CD4-positive, alpha-beta T cell treated with Interleukin-1 beta for 1 hour (primary cell): ENCODE data around the gene CYP11A1.
A peak's percentile ranks its signal among the peaks of the same experiment; 100 is the strongest.

Source experiments
- DNase-seq, 2 donors: peaks; one replicate each; pipeline ENCODE4 v3.0.0-alpha.2; 2020 to 2022

The CYP11A1 gene

GRCh38 chr15:74387141-74387541 lies 19.7 kb upstream of the CYP11A1 start:
- peak in 1 of 2 donors; percentile 36 for DNase-seq

GRCh38 chr15:74386496-74387140 lies 19.2 kb upstream of the CYP11A1 start:
- DNase-seq, result no peak

- no peak for DNase-seq
Observed at GRCh38 chr15:74385733-74386132, 18.3 kb upstream of the CYP11A1 start.

DNA sequence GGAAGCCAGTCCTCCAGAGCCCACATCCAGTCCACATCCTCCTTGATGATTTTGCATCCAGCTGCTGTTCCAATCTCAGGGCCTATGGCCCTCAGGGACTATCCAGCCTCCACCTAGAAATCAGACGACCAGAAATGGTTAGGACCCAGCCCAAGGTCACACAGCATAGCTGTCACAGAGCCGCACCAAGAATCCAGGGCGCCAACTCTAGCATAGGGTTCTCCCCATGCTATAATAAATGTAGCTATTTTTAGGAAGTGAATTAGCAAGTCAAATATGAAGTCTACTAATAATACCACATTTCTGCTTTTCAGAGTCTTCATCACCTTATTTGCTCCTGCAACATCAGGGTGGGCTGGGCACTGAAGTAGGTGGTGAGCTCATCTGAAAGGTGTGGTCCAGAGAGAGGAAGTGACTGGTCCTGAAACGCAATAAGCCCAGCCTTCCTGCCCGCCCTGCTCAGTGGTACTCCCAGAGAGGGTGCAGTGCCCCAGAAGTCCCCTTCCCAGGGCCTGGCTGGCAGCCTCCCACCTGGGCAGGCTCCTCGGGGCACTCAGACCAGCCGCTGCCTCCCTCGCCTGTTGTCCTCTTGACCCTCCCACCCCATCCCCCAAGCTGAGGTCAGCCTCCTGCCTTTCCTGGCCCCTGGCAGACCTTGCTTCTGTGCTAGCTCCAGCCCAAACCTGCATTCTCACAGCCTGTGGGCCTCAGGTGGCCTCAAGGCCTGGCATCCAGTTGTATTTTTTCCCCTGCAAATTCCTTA lies 17.6 kb upstream of the CYP11A1 start:
- DNase-seq, result peak; percentile 50 to 86

DNA sequence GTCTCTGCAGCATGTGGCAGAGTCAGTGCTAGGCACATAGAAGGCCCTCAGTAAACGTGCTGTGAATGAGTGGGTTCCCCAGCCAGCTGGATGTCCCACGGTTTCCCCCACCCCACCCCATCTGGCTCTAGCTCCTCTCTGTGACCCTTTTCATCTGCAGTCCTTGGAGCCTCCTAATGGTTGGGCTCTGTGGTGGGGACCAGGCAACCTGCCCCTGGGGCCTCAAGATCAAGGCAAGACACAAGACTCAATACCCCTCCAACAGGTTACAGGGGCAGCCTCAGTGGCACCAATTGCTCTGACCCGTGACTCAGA lies 17.1 kb upstream of the CYP11A1 start:
- no peak for DNase-seq

- peak; percentile 43 to 84 for DNase-seq
Observed at GRCh38 chr15:74383695-74384565, 16.5 kb upstream of the CYP11A1 start.

DNA sequence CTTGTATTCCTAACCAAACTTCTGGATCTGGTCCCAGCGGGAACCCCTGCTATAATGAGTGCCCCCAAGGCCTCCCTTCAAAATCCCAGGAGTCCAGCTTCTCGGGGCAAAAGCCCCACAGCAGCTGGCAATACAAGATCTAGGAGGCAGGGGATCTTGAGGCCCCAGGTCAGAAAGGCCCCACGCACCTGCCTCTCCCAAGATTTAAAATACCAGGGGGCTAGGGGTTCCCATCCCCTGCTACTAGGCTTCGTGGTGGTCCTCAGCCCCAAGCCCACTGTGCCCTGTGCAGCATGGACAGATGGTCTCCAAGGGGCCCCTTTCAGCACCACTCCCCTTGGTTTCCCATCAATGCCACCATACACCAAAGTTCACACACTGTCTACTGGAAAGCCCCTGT lies 15.8 kb upstream of the CYP11A1 start:
- no peak for DNase-seq

DNA sequence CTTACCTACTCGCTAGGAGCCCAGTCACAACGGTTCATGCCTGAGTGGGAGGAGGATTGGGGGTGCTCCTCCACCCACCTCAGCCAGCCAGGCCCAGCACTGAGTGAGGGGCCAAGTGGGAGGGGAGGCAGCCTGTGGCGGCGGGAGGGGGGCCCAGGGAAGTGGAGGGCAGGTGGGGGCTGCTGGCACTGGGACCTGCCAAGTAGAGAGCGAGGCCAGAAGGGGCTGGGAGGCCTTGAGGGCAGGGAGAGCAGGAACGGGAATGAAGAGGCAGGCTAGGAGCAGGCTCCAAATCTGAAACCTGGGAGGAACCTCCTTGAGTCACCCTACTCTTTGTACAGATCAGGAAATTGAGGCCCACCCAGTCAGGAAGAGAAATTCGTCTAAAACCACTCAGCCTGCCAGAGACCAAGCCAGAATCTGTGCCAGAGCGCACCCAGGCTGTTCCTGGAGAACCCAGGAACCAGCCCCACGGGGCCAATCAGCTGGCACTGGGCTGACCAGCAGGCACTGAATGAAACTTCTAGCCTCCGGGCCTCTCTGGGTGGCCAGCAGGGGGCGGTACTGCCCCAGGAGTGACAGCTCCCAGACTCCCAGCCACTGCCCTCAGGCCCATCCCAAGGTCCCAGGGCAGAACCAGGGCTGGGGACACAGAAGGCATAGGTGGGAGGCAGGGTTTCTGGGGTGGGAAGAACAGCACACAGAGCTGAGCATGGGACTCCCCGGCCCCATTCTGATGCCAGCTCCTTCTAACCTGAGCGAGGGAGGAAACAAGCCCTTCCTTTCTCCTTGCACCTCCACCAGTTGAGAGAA lies 14.8 kb upstream of the CYP11A1 start:
- DNase-seq, result peak; percentile 78 to 79

- no peak for DNase-seq
Observed at GRCh38 chr15:74381481-74381880, 14.0 kb upstream of the CYP11A1 start.

- DNase-seq, result no peak
Observed at GRCh38 chr15:74381190-74381453, 13.7 kb upstream of the CYP11A1 start.

- no peak for DNase-seq
Observed at GRCh38 chr15:74380361-74381189, 13.1 kb upstream of the CYP11A1 start.

GRCh38 chr15:74378848-74379247 lies 11.4 kb upstream of the CYP11A1 start:
- DNase-seq, result peak in 1 of 2 donors; percentile 25

GRCh38 chr15:74377831-74378766 lies 10.7 kb upstream of the CYP11A1 start:
- no peak for DNase-seq

GRCh38 chr15:74376825-74377581 lies 9.6 kb upstream of the CYP11A1 start:
- DNase-seq, result no peak

- DNase-seq, result no peak
Observed at GRCh38 chr15:74376226-74376625, 8.8 kb upstream of the CYP11A1 start.

DNA sequence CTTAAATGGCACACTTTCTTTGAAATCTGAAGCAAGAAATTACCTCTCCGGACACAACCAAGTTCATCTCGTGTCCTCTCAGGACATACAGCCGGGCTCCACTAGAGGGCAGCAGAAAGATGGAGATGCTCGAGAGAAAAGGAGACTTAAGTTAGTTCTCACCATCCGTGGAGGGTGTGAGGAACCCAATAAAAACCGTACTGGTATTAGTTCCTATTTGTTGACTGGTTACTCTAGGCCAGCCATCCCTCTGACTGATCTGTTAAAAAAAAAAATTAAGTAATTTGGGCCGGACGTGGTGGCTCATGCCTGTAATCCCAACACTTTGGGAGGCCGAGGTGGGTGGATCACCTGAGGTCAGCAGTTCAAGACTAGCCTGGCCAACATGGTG lies 7.9 kb upstream of the CYP11A1 start:
- DNase-seq, result peak; percentile 81 to 87

- DNase-seq, result no peak
Observed at GRCh38 chr15:74374648-74375302, 7.3 kb upstream of the CYP11A1 start.

DNA sequence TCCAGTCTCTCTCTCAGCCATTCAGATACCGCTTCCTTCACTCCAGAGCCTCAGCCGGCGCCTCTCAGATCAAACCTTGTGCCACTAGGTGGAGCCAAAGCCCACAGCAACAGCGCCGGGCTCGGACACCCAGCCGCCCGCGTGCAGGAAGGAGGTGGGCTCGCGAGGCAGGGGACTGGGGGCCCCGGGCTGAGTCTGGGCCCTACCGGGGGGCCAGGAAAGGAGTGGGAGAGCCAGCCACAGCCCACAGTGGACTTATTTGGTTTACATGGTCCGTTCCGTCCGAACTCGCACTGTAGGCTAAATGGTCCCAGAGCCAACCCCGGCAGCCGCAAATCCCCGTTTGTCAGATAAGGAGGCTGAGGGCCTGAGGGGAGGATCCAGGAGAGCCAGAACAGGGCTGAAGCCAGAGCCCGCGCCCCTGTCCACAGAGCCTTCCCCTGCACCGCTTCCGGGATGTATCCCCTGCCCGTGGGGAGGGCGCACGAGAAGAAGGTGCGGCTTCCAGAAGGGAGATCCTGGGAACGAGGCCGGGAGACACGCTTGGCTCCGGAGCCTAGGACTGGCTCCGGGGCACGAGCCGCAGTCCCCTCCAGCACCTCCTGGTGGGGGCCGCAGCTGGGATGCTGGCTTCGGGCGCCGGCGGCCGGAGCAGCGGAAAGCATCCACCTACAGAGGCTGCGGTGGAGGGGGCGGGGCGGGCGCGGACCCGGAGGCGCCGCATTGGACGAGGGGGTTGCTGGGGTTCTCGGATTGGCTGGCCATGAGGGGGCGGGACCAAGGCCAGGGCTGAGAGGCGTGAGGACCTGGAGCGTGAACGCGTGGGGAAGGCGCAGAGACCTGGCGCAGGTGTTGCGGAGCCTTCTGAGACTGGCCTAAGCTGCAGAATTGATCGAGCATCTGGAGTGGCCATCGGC lies 6.5 kb upstream of the CYP11A1 start:
- peak; percentile 95 for DNase-seq
